Astrocyte of the spinal cord (primary cell): ENCODE data around the gene DNAH1.

Experiments used
- DNase-seq: peaks from one replicate; pipeline ENCODE4 v3.0.0; 2011; ENCODE audit warnings: low read depth, low spot score
- H3K4me3 ChIP-seq: 2 replicates; pipeline ENCODE4 v1.5.1; 2011; ENCODE audit warnings: low read depth, mild to moderate bottlenecking, low read length, moderate library complexity
- CTCF ChIP-seq: IDR thresholded peaks from 2 replicates; pipeline ENCODE4 v1.5.1; 2012; ENCODE audit warnings: low read depth, mild to moderate bottlenecking, low read length, inconsistent platforms
- in situ Hi-C: cut with HindIII; loops from 2 replicates; pipeline ENCODE4 v1.10.0; 2017; ENCODE audit warnings: low sequenced_read_pairs

Gene DNAH1

GRCh38 chr3:52346623-52347530 is 30.8 kb downstream of the DNAH1 start:
- DNase-seq, result peak; percentile 46
- in situ Hi-C loops, result no loop called here

GRCh38 chr3:52347716-52348635 is 31.9 kb downstream of the DNAH1 start:
- in situ Hi-C loops, result no loop called here
- no peak for TF ChIP-seq CTCF
- DNase-seq, result no peak
- H3K4me3 ChIP-seq, result no peak overlapping the region

More at GRCh38 chr3:52346623-52347530, 30.8 kb downstream of the DNAH1 start:
- H3K4me3 ChIP-seq, result no peak overlapping the region
- TF ChIP-seq CTCF, result no peak

GRCh38 chr3:52349131-52349530 is 33.0 kb downstream of the DNAH1 start:
- no peak for TF ChIP-seq CTCF
- DNase-seq, result no peak
- in situ Hi-C loops, result no loop called here
- H3K4me3 ChIP-seq, result no peak overlapping the region

GRCh38 chr3:52349611-52350395 is 33.7 kb downstream of the DNAH1 start:
- in situ Hi-C loops, result no loop called here
- no peak for TF ChIP-seq CTCF
- no peak for DNase-seq
- no peak overlapping the region for H3K4me3 ChIP-seq

GRCh38 chr3:52350416-52350815 is 34.3 kb downstream of the DNAH1 start:
- no peak overlapping the region for H3K4me3 ChIP-seq
- DNase-seq, result no peak
- no peak for TF ChIP-seq CTCF
- in situ Hi-C loops, result no loop called here
